ENCODE results near the gene RAB21. TPM values are rescaled to one million over a fixed set of nuclear protein-coding genes. Genes with fewer than 3 reads are reported as not detected.

RAB21 gene
- total and polyA plus RNA-seq, 2 of the 13 experiments (the other 11 are each of a cell fraction or from before 2014, with no cell fraction given), result 4.4 to 50.9 TPM

GRCh38 chr12:71731439-71732356 is 23.0 kb upstream of the RAB21 start:
- peaks cover 22% of the 10 kb centered on the region for H3K4me1 ChIP-seq (ENCODE audit: insufficient read depth, low read length)
- H3K4me2 ChIP-seq (ENCODE audit: low read depth, low read length), result peak overlapping the region; percentile 97
- H2AFZ ChIP-seq (ENCODE audit: low read length), result peak overlapping the region; percentile 96
- FAIRE-seq, result peak; percentile 64
- H3K36me3 ChIP-seq (replicated peaks in 1 of 2; ENCODE audit: control insufficient read depth in 1 of 2, insufficient read depth in 2 of 2, low read length in 2 of 2), result no peaks in the 10 kb centered on the region
- BruUV-seq (replicated peaks), result TSS peak; percentile 89
- ChIA-PET CTCF (ENCODE audit: low intra/inter-chr PET ratio, low total read pairs) (interaction anchor here (1.5 kb wide), 1 partner anchor 15 kb away, joined by 7 read pairs; no protein-coding TSS in a partner anchor), POLR2A (interaction anchor here (0.6 to 2.2 kb wide), 15 partner anchors 7 to 293 kb away, joined by 3 to 19 read pairs (median 4); partner anchors contain the start of genes RAB21, THAP2 and TMEM19)
- H3K79me2 ChIP-seq (ENCODE audit: insufficient read depth, low read length), result no peaks in the 10 kb centered on the region
- H3K27me3 ChIP-seq (ENCODE audit: control insufficient read depth in 1 of 2, insufficient read depth in 2 of 2, low read length in 2 of 2), result no peaks in the 10 kb centered on the region
- no peaks in the 10 kb centered on the region for H4K20me1 ChIP-seq (ENCODE audit: insufficient read depth, low read length)
- intact Hi-C loops (cut with micrococcal nuclease; ENCODE audit: unreplicated experiment), result no loop called here
- peak overlapping the region; percentile 62 for H3K27ac ChIP-seq (ENCODE audit: extremely low read length, insufficient read depth, low read length)
- 22% methylated on average over 14 of the region's 21 CpGs for WGBS (ENCODE audit: low lambda C conversion rate)
- peak overlapping the region; percentile 56 for H3K9ac ChIP-seq (ENCODE audit: insufficient read depth, low read depth, low read length)
- H3K4me3 ChIP-seq (replicated peaks in 1 of 3; ENCODE audit: insufficient read depth in 1 of 3, low read depth in 2 of 3, low read length in 3 of 3), result peak overlapping the region; percentile 49 to 72 (median 62)
- in situ Hi-C loops (cut with HindIII; ENCODE audit: extremely low pct_ligation_motif_present, low pct_unique_long_range_greater_than_20kb), result loop anchor here (25.0 kb wide), 1 partner anchor 594 kb away; no protein-coding TSS in a partner anchor
- ATAC-seq, result peak; percentile 99
- peak; percentile 79 for DNase-seq (ENCODE audit: low spot score)
- no peaks in the 10 kb centered on the region for H3K9me3 ChIP-seq (ENCODE audit: low read length)
- TF ChIP-seq ZBTB1 (CRISPR knock-in tag; IDR thresholded peaks at IDR 0.05; ENCODE audit: borderline replicate concordance) (no peak), KDM6A (CRISPR knock-in tag; IDR thresholded peaks at IDR 0.05; ENCODE audit: low read depth) (no peak), TSC22D2 (CRISPR knock-in tag; IDR thresholded peaks at IDR 0.05; ENCODE audit: borderline replicate concordance) (0 out of 2 replicates have a peak, but pooled peaks have one; percentile 19), MIER2 (CRISPR knock-in tag; IDR thresholded peaks at IDR 0.05) (peak; percentile 26; the same call in 1 of the 2 replicates), GTF3A (CRISPR knock-in tag; conservative IDR thresholded peaks at IDR 0.05) (no peak), NPAS2 (CRISPR knock-in tag; IDR thresholded peaks at IDR 0.05; ENCODE audit: borderline replicate concordance) (no peak), POLR2AphosphoS5 (IDR thresholded peaks at IDR 0.05; ENCODE audit: low read depth, low read length) (peak; percentile 56), MIXL1 (CRISPR knock-in tag; IDR thresholded peaks at IDR 0.05) (peak; percentile 47; the same call in 1 of the 2 replicates), MLLT10 (CRISPR knock-in tag; IDR thresholded peaks at IDR 0.05) (no peak), SMAD9 (CRISPR knock-in tag; IDR thresholded peaks at IDR 0.05) (no peak), SUZ12 (IDR thresholded peaks at IDR 0.05; ENCODE audit: low read depth, low read length) (no peak), ARNT2 (CRISPR knock-in tag; IDR thresholded peaks at IDR 0.05; ENCODE audit: low read depth) (no peak), ZNF251 (CRISPR knock-in tag; IDR thresholded peaks at IDR 0.05) (no peak), ETS1 (CRISPR knock-in tag; IDR thresholded peaks at IDR 0.05) (no peak), MTERF4 (CRISPR knock-in tag; IDR thresholded peaks at IDR 0.05) (0 out of 2 replicates have a peak, but pooled peaks have one; percentile 62), SETDB1 (CRISPR knock-in tag; IDR thresholded peaks at IDR 0.05; ENCODE audit: borderline replicate concordance) (no peak)
- TF ChIP-seq, protein P1, sequence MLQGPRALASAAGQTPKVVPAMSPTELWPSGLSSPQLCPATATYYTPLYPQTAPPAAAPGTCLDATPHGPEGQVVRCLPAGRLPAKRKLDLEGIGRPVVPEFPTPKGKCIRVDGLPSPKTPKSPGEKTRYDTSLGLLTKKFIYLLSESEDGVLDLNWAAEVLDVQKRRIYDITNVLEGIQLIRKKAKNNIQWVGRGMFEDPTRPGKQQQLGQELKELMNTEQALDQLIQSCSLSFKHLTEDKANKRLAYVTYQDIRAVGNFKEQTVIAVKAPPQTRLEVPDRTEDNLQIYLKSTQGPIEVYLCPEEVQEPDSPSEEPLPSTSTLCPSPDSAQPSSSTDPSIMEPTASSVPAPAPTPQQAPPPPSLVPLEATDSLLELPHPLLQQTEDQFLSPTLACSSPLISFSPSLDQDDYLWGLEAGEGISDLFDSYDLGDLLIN (CRISPR knock-in tag; IDR thresholded peaks at IDR 0.05; ENCODE audit: borderline replicate concordance), result no peak
- TF ChIP-seq, protein P2, sequence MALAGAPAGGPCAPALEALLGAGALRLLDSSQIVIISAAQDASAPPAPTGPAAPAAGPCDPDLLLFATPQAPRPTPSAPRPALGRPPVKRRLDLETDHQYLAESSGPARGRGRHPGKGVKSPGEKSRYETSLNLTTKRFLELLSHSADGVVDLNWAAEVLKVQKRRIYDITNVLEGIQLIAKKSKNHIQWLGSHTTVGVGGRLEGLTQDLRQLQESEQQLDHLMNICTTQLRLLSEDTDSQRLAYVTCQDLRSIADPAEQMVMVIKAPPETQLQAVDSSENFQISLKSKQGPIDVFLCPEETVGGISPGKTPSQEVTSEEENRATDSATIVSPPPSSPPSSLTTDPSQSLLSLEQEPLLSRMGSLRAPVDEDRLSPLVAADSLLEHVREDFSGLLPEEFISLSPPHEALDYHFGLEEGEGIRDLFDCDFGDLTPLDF (CRISPR knock-in tag; IDR thresholded peaks at IDR 0.05), result no peak

Measured in HepG2 (cell line).